AG10803 (cell line): ENCODE data around the gene CD200R1L.
A peak's percentile ranks its signal among the peaks of the same experiment; 100 is the strongest.

ENCODE experiments used
- DNase-seq: peaks from one replicate; pipeline ENCODE4 v3.0.0; 2010; ENCODE audit warnings: low read depth
- H3K4me3 ChIP-seq: 2 replicates; pipeline ENCODE4 v1.5.1; 2011; ENCODE audit warnings: mild to moderate bottlenecking, low read length, control low read depth
- TF ChIP-seq, protein P1 (sequence below): conservative IDR thresholded peaks from 2 replicates; pipeline ENCODE4 v1.5.1; 2011; ENCODE audit warnings: mild to moderate bottlenecking, low read length, control low read depth, inconsistent platforms

CD200R1L gene

GRCh38 chr3:112822064-112823055 lies 24.3 kb downstream of the CD200R1L start:
- H3K4me3 ChIP-seq: no peak overlapping the region
- TF ChIP-seq, protein P1, sequence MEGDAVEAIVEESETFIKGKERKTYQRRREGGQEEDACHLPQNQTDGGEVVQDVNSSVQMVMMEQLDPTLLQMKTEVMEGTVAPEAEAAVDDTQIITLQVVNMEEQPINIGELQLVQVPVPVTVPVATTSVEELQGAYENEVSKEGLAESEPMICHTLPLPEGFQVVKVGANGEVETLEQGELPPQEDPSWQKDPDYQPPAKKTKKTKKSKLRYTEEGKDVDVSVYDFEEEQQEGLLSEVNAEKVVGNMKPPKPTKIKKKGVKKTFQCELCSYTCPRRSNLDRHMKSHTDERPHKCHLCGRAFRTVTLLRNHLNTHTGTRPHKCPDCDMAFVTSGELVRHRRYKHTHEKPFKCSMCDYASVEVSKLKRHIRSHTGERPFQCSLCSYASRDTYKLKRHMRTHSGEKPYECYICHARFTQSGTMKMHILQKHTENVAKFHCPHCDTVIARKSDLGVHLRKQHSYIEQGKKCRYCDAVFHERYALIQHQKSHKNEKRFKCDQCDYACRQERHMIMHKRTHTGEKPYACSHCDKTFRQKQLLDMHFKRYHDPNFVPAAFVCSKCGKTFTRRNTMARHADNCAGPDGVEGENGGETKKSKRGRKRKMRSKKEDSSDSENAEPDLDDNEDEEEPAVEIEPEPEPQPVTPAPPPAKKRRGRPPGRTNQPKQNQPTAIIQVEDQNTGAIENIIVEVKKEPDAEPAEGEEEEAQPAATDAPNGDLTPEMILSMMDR: no peak
- peak; percentile 34 for DNase-seq

DNA sequence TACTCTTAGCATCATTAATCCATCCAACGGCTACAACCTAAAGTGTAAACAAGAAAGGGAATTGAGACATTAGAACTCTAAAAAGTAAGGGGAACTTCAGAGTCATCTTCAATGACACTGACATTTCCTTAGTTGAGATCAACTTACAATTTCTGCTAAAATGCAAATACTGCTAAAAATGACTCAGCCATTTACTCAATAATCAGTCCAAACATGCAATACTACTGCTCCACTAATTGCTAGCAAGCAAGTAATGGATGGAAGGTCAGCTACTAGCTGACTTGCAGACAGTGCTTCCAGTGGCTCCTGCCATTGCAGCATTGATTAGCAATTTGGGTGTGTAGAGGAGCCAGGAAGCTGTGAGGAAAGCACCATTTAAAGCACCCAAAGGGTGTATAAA lies 28.4 kb downstream of the CD200R1L start:
- DNase-seq: peak; percentile 79
- TF ChIP-seq, protein P1: no peak
- H3K4me3 ChIP-seq: no peak overlapping the region

- no peak for DNase-seq
- TF ChIP-seq, protein P1: no peak
- H3K4me3 ChIP-seq: no peak overlapping the region
Measured at GRCh38 chr3:112817797-112818196, 28.9 kb downstream of the CD200R1L start.

GRCh38 chr3:112817271-112817670 lies 29.4 kb downstream of the CD200R1L start:
- no peak overlapping the region for H3K4me3 ChIP-seq
- DNase-seq: peak; percentile 33
- TF ChIP-seq, protein P1: no peak

DNA sequence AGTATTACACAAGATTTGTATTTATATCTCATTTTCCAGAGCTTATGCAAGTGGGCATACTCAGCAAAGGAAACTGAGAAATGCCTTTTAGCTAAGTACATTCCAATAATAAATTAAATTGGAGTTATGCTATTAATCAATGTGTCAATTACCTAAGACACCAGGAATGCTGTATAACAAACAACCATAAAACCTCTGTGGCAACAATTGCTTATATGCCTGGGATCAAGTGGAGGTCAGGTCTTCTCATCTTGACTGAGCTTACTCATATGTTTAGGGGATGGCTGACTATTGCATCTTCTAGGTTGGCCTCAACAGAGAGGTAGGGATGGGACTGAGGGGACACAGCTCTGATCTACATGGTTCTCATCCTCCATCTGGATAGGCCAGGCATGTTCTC lies 30.7 kb downstream of the CD200R1L start:
- DNase-seq: peak; percentile 66
- H3K4me3 ChIP-seq: no peak overlapping the region
- TF ChIP-seq, protein P1: no peak

- TF ChIP-seq, protein P1: peak; percentile 79
- DNase-seq: peak; percentile 86
- no peak overlapping the region for H3K4me3 ChIP-seq
Measured at GRCh38 chr3:112814266-112814665, 32.4 kb downstream of the CD200R1L start.

DNA sequence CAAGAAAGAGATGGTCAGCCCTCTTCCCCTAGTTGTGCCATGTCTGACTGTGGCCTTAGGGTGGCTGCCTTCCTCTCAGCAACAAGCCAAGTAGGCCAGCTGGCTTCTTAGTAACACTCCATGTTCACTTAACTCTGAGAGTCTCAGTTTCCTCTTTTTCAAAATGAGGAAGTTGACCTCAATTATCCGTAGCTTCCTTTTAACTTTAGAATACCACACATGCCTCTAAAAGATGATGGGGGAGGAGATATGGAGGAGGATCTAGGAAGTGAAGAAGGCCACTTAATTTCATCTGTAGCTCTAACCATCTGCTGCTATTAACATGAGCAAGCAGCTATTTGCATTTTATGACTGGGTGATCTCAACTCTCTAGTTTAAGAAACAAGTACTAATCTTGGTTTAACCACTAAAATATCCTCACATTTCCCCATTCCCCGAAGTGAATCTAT lies 32.9 kb downstream of the CD200R1L start:
- H3K4me3 ChIP-seq: no peak overlapping the region
- DNase-seq: peak; percentile 78
- TF ChIP-seq, protein P1: no peak; the same call in 1 of the 2 replicates
